Caco-2 (cell line): ENCODE measurements around the gene PPIC. TPM values are rescaled to one million over a fixed set of nuclear protein-coding genes. Genes with fewer than 3 reads are reported as not detected.
"Not testable (repeated sequence)": the region's sequence is repeated elsewhere in the genome, so short reads cannot be mapped to it uniquely, and the experiment has no call there.

Experiments used
- BruUV-seq: library from RNA; stranded (reverse); fragments of 400-500 nt; replicated peaks from 2 replicates; lab custom pipeline; 2021; lab: Mats Ljungman, UMichigan
- CTCF ChIA-PET: fragments of 300-600 bp; sonication (Branson Sonifier 250); formaldehyde crosslinking; loops from one replicate; lab custom pipeline; 2022; ENCODE audit warnings: antibody characterized with exemption; lab: Charles Lee
- POLR2A ChIA-PET: fragments of 300-600 bp; sonication (Branson Sonifier 250); formaldehyde crosslinking; loops from one replicate; lab custom pipeline; 2022; ENCODE audit warnings: antibody characterized with exemption; lab: Charles Lee
- DNase-seq, 2 experiments: peaks; one replicate each; pipeline versions ENCODE4 v3.0.0 to v3.0.0-alpha.2; 2020 to 2022
- H3K27me3 ChIP-seq: replicated peaks from 2 replicates; pipeline ENCODE4 v1.6.0; 2011; ENCODE audit warnings: low read length; ENCODE audit not compliant: control insufficient read depth, insufficient read depth
- H3K36me3 ChIP-seq: 2 replicates; pipeline ENCODE4 v1.5.1; 2011; ENCODE audit warnings: low read length; ENCODE audit not compliant: control insufficient read depth, insufficient read depth
- H3K4me1 ChIP-seq: fragments of 250-450 bp; sonication (Bioruptor Pico); 2 replicates; pipeline ENCODE4 v1.5.1; 2020; ENCODE audit warnings: mild to moderate bottlenecking
- H3K4me3 ChIP-seq: 2 replicates; pipeline ENCODE4 v1.5.1; 2011; ENCODE audit warnings: low read depth, mild to moderate bottlenecking, control low read depth, low read length
- H3K9me3 ChIP-seq: fragments of 250-450 bp; sonication (Bioruptor Pico); 2 replicates; pipeline ENCODE4 v1.5.1; 2020; ENCODE audit warnings: mild to moderate bottlenecking, moderate library complexity
- H3K27ac Mint-ChIP-seq: one replicate; pipeline ENCODE4 v1.8.0; 2022; ENCODE audit warnings: mixed read lengths; ENCODE audit not compliant: unreplicated experiment
- H3K27me3 Mint-ChIP-seq: one replicate; pipeline ENCODE4 v1.8.0; 2022; ENCODE audit warnings: mixed read lengths; ENCODE audit not compliant: insufficient read depth, unreplicated experiment
- H3K36me3 Mint-ChIP-seq: one replicate; pipeline ENCODE4 v1.8.0; 2022; ENCODE audit warnings: mild to moderate bottlenecking, mixed read lengths; ENCODE audit not compliant: insufficient read depth, unreplicated experiment
- H3K4me1 Mint-ChIP-seq: one replicate; pipeline ENCODE4 v1.8.0; 2022; ENCODE audit warnings: low read depth, mixed read lengths; ENCODE audit not compliant: unreplicated experiment
- H3K4me3 Mint-ChIP-seq: one replicate; pipeline ENCODE4 v1.8.0; 2022; ENCODE audit warnings: mild to moderate bottlenecking, moderate library complexity, mixed read lengths; ENCODE audit not compliant: unreplicated experiment
- H3K9me3 Mint-ChIP-seq: one replicate; pipeline ENCODE4 v1.8.0; 2022; ENCODE audit warnings: mixed read lengths; ENCODE audit not compliant: unreplicated experiment
- intact Hi-C: fragments of 100-400 bp; cut with micrococcal nuclease; formaldehyde crosslinking; loops from one replicate; pipeline ENCODE4 v1.10.0; 2022; ENCODE audit not compliant: unreplicated experiment
- total RNA-seq: library from RNA; stranded (reverse); gene quantifications from 2 replicates; pipeline ENCODE4 v1.2.3, GENCODE V29; 2022
- TF ChIP-seq, protein P1 (sequence below), 2 experiments: fragments of 200-600 bp in 1 of 2; IDR thresholded peaks; 1 replicate in 1 of 2; 2 replicates in 1 of 2; pipeline versions ENCODE4 v1.5.1 to v1.8.0; 2011 to 2022; ENCODE audit warnings: antibody characterized with exemption in 1 of 2, control low read depth in 1 of 2, inconsistent platforms in 1 of 2, low read depth in 1 of 2, low read length in 1 of 2, mild to moderate bottlenecking in 1 of 2, moderate library complexity in 1 of 2; ENCODE audit not compliant: insufficient read depth in 1 of 2, severe bottlenecking in 1 of 2, unreplicated experiment in 1 of 2

The PPIC gene
- total RNA-seq, 1 experiment from 2014 or later = 50.6 TPM

DNA sequence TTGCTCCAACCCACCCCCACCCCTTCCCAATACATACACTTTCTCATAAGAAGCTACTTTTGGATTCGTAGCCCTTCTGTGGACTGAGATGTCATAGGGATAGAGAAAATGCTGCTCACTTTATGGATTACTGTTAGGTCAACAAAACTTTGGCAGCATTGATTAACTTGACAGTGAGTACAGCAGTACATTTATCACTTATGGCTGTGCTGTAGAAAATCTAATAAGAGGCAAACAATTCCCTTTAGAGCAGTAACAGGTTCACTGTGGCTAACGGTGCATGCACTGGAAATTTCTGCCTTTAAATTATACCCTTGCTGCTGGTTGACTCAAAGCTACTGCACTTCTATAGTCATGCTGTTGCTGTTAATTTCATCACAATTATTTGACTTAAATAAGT, 59.2 kb downstream of the PPIC start:
- no TSS peak for BruUV-seq
- DNase-seq = no peak
- Histone ChIP-seq H3K36me3 (no peaks in the 10 kb centered on the region), H3K4me1 (peaks cover 7% of the 10 kb centered on the region; the same call in 1 of the 2 replicates), H3K9me3 (no peaks in the 10 kb centered on the region), H3K27me3 (no peaks in the 10 kb centered on the region), H3K4me3 (no peak overlapping the region)
- peaks cover 8% of the 10 kb centered on the region for H3K4me1 Mint-ChIP-seq
- TF ChIP-seq, protein P1, sequence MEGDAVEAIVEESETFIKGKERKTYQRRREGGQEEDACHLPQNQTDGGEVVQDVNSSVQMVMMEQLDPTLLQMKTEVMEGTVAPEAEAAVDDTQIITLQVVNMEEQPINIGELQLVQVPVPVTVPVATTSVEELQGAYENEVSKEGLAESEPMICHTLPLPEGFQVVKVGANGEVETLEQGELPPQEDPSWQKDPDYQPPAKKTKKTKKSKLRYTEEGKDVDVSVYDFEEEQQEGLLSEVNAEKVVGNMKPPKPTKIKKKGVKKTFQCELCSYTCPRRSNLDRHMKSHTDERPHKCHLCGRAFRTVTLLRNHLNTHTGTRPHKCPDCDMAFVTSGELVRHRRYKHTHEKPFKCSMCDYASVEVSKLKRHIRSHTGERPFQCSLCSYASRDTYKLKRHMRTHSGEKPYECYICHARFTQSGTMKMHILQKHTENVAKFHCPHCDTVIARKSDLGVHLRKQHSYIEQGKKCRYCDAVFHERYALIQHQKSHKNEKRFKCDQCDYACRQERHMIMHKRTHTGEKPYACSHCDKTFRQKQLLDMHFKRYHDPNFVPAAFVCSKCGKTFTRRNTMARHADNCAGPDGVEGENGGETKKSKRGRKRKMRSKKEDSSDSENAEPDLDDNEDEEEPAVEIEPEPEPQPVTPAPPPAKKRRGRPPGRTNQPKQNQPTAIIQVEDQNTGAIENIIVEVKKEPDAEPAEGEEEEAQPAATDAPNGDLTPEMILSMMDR (IDR thresholded peaks at IDR 0.05; ENCODE audit: insufficient read depth in 1 of 2, low read depth in 1 of 2, low read length in 1 of 2, severe bottlenecking in 1 of 2, unreplicated experiment in 1 of 2) = no peak
- H3K4me3 Mint-ChIP-seq = no peak overlapping the region
- no peak overlapping the region for H3K27ac Mint-ChIP-seq
- H3K27me3 Mint-ChIP-seq = no peaks in the 10 kb centered on the region
- no peaks in the 10 kb centered on the region for H3K9me3 Mint-ChIP-seq
- intact Hi-C loops = no loop called here
- CTCF ChIA-PET = no interaction called here
- POLR2A ChIA-PET = no interaction called here
- no peaks in the 10 kb centered on the region for H3K36me3 Mint-ChIP-seq

DNA sequence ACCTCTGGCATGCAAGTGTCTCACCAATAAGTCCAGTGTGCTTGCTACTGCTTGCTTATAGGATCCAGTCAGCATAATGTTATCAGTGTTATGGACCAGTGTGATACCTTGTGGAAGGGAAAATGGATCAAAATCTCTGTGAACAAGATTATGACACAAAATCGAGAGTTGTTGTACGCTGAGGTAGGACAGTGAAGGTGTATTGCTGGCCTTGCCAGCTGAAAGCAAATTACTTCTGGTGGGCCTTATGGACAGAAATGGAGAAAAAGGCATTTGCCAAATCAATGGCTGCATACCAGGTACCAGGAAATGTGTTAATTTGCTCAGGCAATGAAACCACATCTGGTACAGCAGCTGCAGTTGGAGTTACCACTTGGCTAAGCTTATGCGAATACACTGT, 62.3 kb downstream of the PPIC start:
- intact Hi-C loops = not testable (repeated sequence)

DNA sequence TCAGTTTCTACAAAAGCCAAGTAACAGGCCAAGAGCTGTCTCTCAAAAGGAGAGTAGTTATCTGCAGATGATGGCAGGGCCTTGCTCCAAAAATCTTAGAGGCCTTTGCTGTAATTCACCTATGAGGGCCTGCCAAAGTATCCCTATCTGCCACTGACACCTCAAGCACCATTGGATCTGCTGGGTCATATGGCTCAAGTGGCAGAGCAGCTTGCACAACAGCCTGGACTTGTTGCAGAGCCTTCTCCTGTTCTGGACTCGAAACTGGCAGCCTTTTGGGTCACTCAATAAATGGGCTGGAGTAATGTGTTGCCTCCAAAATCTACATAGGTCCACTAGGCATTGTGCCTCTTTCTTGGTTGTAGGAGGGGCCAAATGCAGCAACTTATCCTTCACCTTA, 62.8 kb downstream of the PPIC start:
- H3K4me3 Mint-ChIP-seq, H3K36me3 Mint-ChIP-seq, H3K4me1 ChIP-seq, H3K27me3 Mint-ChIP-seq, H3K27me3 ChIP-seq, H3K36me3 ChIP-seq, DNase-seq, CTCF ChIA-PET, H3K9me3 Mint-ChIP-seq, BruUV-seq, H3K4me3 ChIP-seq, POLR2A ChIA-PET, H3K27ac Mint-ChIP-seq, H3K4me1 Mint-ChIP-seq, intact Hi-C loops, H3K9me3 ChIP-seq: not testable (repeated sequence)

More for the DNA sequence above, 62.3 kb downstream of the PPIC start:
- H3K9me3 ChIP-seq, H3K27me3 Mint-ChIP-seq, H3K36me3 Mint-ChIP-seq, DNase-seq, H3K4me1 ChIP-seq, H3K36me3 ChIP-seq, H3K27ac Mint-ChIP-seq, H3K9me3 Mint-ChIP-seq, H3K4me3 ChIP-seq, CTCF ChIA-PET, POLR2A ChIA-PET, H3K4me3 Mint-ChIP-seq, BruUV-seq, H3K4me1 Mint-ChIP-seq, H3K27me3 ChIP-seq: not testable (repeated sequence)

Other genes starting within 250 kb of the PPIC start
- gene SNX24, start 191.1 kb downstream of the PPIC start, total RNA-seq = 36.7 and 38.4 TPM in 2 replicates
- 1.7 TPM in 2 replicates for gene PRDM6, start 52.5 kb upstream of the PPIC start, total RNA-seq